Keratinocyte (primary cell): ENCODE results near the gene STBD1.

ENCODE experiments used
- CTCF ChIP-seq, 3 experiments: IDR thresholded peaks in 1 of 3; conservative IDR thresholded peaks in 1 of 3; optimal IDR thresholded peaks in 1 of 3; 2 replicates in 2 of 3; 3 replicates in 1 of 3; pipeline versions ENCODE3 to v1.5.1; 2011; ENCODE audit warnings: low read length in 3 of 3, mild to moderate bottlenecking in 3 of 3, moderate library complexity in 2 of 3, control low read depth in 1 of 3, inconsistent platforms in 1 of 3; ENCODE audit not compliant: insufficient read depth in 2 of 3; ENCODE audit errors: extremely low read depth in 1 of 3
- EZH2 ChIP-seq: IDR thresholded peaks from one replicate; pipeline ENCODE4 v1.6.1; 2012; ENCODE audit warnings: inconsistent platforms, mild to moderate bottlenecking, low read length, moderate library complexity

- TF ChIP-seq CTCF (optimal IDR thresholded peaks at IDR 0.05 in 1 of 3, IDR thresholded peaks at IDR 0.05 in 1 of 3, conservative IDR thresholded peaks at IDR 0.05 in 1 of 3; ENCODE audit: extremely low read depth in 1 of 3, insufficient read depth in 2 of 3, low read length in 3 of 3) (no peak), EZH2 (no peak)
These were observed 38.7 kb upstream of the STBD1 start for GRCh38 chr4:76267811-76268210.
